Trophoblast cell (in vitro differentiated cells and primary cell): ENCODE measurements around the gene SSBP2.

ENCODE experiments used
- DNase-seq, 2 donors: peaks; one replicate each; pipeline ENCODE4 v3.0.0-alpha.2; 2016
- H2AFZ ChIP-seq: 2 replicates; pipeline ENCODE4 v1.6.1; 2013; ENCODE audit warnings: low read length, moderate library complexity, mild to moderate bottlenecking; ENCODE audit not compliant: insufficient read depth, poor library complexity
- H2AK5ac ChIP-seq: 2 replicates; pipeline ENCODE4 v1.6.1; 2013; ENCODE audit warnings: mild to moderate bottlenecking, low read length
- H2BK120ac ChIP-seq: 2 replicates; pipeline ENCODE4 v1.6.1; 2013; ENCODE audit warnings: low read length, mild to moderate bottlenecking, moderate library complexity; ENCODE audit not compliant: insufficient read depth, poor library complexity
- H2BK12ac ChIP-seq: 2 replicates; pipeline ENCODE4 v1.6.1; 2013; ENCODE audit warnings: mild to moderate bottlenecking, low read length, moderate library complexity
- H2BK5ac ChIP-seq: 2 replicates; pipeline ENCODE4 v1.6.1; 2013; ENCODE audit warnings: low read length, low read depth, moderate library complexity, mild to moderate bottlenecking; ENCODE audit not compliant: poor library complexity
- H3K14ac ChIP-seq: 2 replicates; pipeline ENCODE4 v1.6.1; 2013; ENCODE audit warnings: mild to moderate bottlenecking, low read length
- H3K18ac ChIP-seq: 2 replicates; pipeline ENCODE4 v1.6.1; 2013; ENCODE audit warnings: mild to moderate bottlenecking, low read length
- H3K23ac ChIP-seq: 2 replicates; pipeline ENCODE4 v1.6.1; 2013; ENCODE audit warnings: low read length
- H3K27ac ChIP-seq: 2 replicates; pipeline ENCODE4 v1.5.1; 2013; ENCODE audit warnings: low read depth, mild to moderate bottlenecking, inconsistent platforms, low read length, moderate library complexity
- H3K27me3 ChIP-seq: 2 replicates; pipeline ENCODE4 v1.6.1; 2013; ENCODE audit warnings: inconsistent platforms, mild to moderate bottlenecking, low read length, moderate library complexity; ENCODE audit not compliant: insufficient read depth
- H3K36me3 ChIP-seq, 2 experiments: 1 replicate in 1 of 2; 2 replicates in 1 of 2; pipeline ENCODE4 v1.6.1; 2013; ENCODE audit warnings: low read length in 2 of 2, mild to moderate bottlenecking in 2 of 2, moderate library complexity in 1 of 2; ENCODE audit not compliant: insufficient read depth in 2 of 2, control insufficient read depth in 1 of 2
- H3K4ac ChIP-seq: 2 replicates; pipeline ENCODE4 v1.6.1; 2013; ENCODE audit warnings: low read depth, mild to moderate bottlenecking, low read length, moderate library complexity
- H3K4me1 ChIP-seq, 2 experiments: 1 replicate in 1 of 2; 2 replicates in 1 of 2; pipeline ENCODE4 v1.6.1; 2013; ENCODE audit warnings: low read length in 2 of 2, mild to moderate bottlenecking in 2 of 2, moderate library complexity in 1 of 2; ENCODE audit not compliant: insufficient read depth in 2 of 2, control insufficient read depth in 1 of 2
- H3K4me2 ChIP-seq: 2 replicates; pipeline ENCODE4 v1.6.1; 2013; ENCODE audit warnings: inconsistent platforms, mild to moderate bottlenecking, low read length, moderate library complexity
- H3K4me3 ChIP-seq: 2 replicates; pipeline ENCODE4 v1.5.1; 2013; ENCODE audit warnings: mild to moderate bottlenecking, low read depth, low read length, inconsistent platforms
- H3K79me1 ChIP-seq: one replicate; pipeline ENCODE4 v1.6.1; 2013; ENCODE audit warnings: low read length
- H3K79me2 ChIP-seq: 2 replicates; pipeline ENCODE4 v1.6.1; 2013; ENCODE audit warnings: low read length, mild to moderate bottlenecking; ENCODE audit not compliant: control insufficient read depth, insufficient read depth, poor library complexity
- H3K9ac ChIP-seq: 2 replicates; pipeline ENCODE4 v1.6.1; 2013; ENCODE audit warnings: mild to moderate bottlenecking, low read length
- H3K9me3 ChIP-seq: 2 replicates; pipeline ENCODE4 v1.6.1; 2013; ENCODE audit warnings: low read depth, mild to moderate bottlenecking, control low read depth, inconsistent platforms, low read length; ENCODE audit not compliant: insufficient read depth
- H4K12ac ChIP-seq: 2 replicates; pipeline ENCODE4 v1.6.1; 2013; ENCODE audit warnings: low read depth, mild to moderate bottlenecking, low read length, moderate library complexity
- H4K8ac ChIP-seq: 2 replicates; pipeline ENCODE4 v1.6.1; 2013; ENCODE audit warnings: low read depth, mild to moderate bottlenecking, low read length, moderate library complexity
- H4K91ac ChIP-seq: one replicate; pipeline ENCODE4 v1.6.1; 2013; ENCODE audit warnings: low read depth, mild to moderate bottlenecking, low read length, moderate library complexity
- WGBS: extraction: QIAGEN DNeasy Blood & Tissue Kit; methylation state at CpG from one replicate; pipeline ENCODE4 v1.1.7; 2013; ENCODE audit warnings: missing lambda C conversion rate; ENCODE audit not compliant: insufficient read length, insufficient coverage; ENCODE audit errors: extremely low coverage; 5-methylcytosine and 5-hydroxymethylcytosine counted together

The SSBP2 gene

GRCh38 chr5:81606150-81606549 lies 144.7 kb downstream of the SSBP2 start:
- Histone ChIP-seq H3K27me3 (no peaks in the 10 kb centered on the region), H3K9ac (no peak overlapping the region), H3K79me2 (no peaks in the 10 kb centered on the region), H4K8ac (no peak overlapping the region), H2BK12ac (no peak overlapping the region), H2BK5ac (no peak overlapping the region), H4K91ac (no peak overlapping the region), H4K12ac (no peak overlapping the region), H3K27ac (no peak overlapping the region), H3K14ac (no peak overlapping the region), H3K23ac (no peak overlapping the region), H2BK120ac (no peak overlapping the region), H3K18ac (no peak overlapping the region), H2AFZ (no peak overlapping the region), H3K4me1 (peaks cover 0 to 2% of the 10 kb centered on the region in 2 experiments), H3K4me2 (no peak overlapping the region), H3K9me3 (peaks cover 2% of the 10 kb centered on the region), H3K36me3 (no peaks in the 10 kb centered on the region), H3K4me3 (no peak overlapping the region), H3K79me1 (no peaks in the 10 kb centered on the region), H3K4ac (no peak overlapping the region), H2AK5ac (no peak overlapping the region)
- DNase-seq, result no peak
- WGBS, result no CpG with 5 or more reads among the region's 2 CpGs

GRCh38 chr5:81605299-81605698 lies 145.6 kb downstream of the SSBP2 start:
- no peak overlapping the region for H3K4ac ChIP-seq
- no peak overlapping the region for H3K14ac ChIP-seq
- no CpG with 5 or more reads among the region's 2 CpGs for WGBS
- H3K79me1 ChIP-seq, result no peaks in the 10 kb centered on the region
- H4K12ac ChIP-seq, result no peak overlapping the region
- H3K27ac ChIP-seq, result no peak overlapping the region
- H2AK5ac ChIP-seq, result no peak overlapping the region
- no peak overlapping the region for H3K23ac ChIP-seq
- peaks cover 2% of the 10 kb centered on the region for H3K9me3 ChIP-seq
- H4K91ac ChIP-seq, result no peak overlapping the region
- no peak overlapping the region for H3K9ac ChIP-seq
- no peak overlapping the region for H4K8ac ChIP-seq
- no peak overlapping the region for H2BK120ac ChIP-seq
- no peak overlapping the region for H2AFZ ChIP-seq
- H3K4me2 ChIP-seq, result no peak overlapping the region
- H3K36me3 ChIP-seq, result no peaks in the 10 kb centered on the region
- no peak overlapping the region for H2BK5ac ChIP-seq
- no peak for DNase-seq
- H3K18ac ChIP-seq, result no peak overlapping the region
- no peak overlapping the region for H3K4me3 ChIP-seq
- H3K27me3 ChIP-seq, result no peaks in the 10 kb centered on the region
- H2BK12ac ChIP-seq, result no peak overlapping the region
- H3K79me2 ChIP-seq, result no peaks in the 10 kb centered on the region
- H3K4me1 ChIP-seq, result peaks cover 0 to 2% of the 10 kb centered on the region in 2 experiments

- H4K12ac ChIP-seq, result no peak overlapping the region
- H3K4me1 ChIP-seq, result no peaks in the 10 kb centered on the region
- no peaks in the 10 kb centered on the region for H3K9me3 ChIP-seq
- H3K79me2 ChIP-seq, result no peaks in the 10 kb centered on the region
- no peaks in the 10 kb centered on the region for H3K79me1 ChIP-seq
- H3K36me3 ChIP-seq, result no peaks in the 10 kb centered on the region
- H2BK5ac ChIP-seq, result no peak overlapping the region
- no peak overlapping the region for H3K9ac ChIP-seq
- no peak overlapping the region for H3K4me2 ChIP-seq
- H2AK5ac ChIP-seq, result no peak overlapping the region
- no peak overlapping the region for H3K4ac ChIP-seq
- H2BK12ac ChIP-seq, result no peak overlapping the region
- H4K8ac ChIP-seq, result no peak overlapping the region
- no peak overlapping the region for H3K23ac ChIP-seq
- no peak overlapping the region for H4K91ac ChIP-seq
- H3K14ac ChIP-seq, result no peak overlapping the region
- no peak overlapping the region for H3K18ac ChIP-seq
- H3K27ac ChIP-seq, result no peak overlapping the region
- DNase-seq, result no peak
- no peak overlapping the region for H2BK120ac ChIP-seq
- no peak overlapping the region for H2AFZ ChIP-seq
- H3K4me3 ChIP-seq, result no peak overlapping the region
- no peaks in the 10 kb centered on the region for H3K27me3 ChIP-seq
Observed at GRCh38 chr5:81604193-81604592, 146.7 kb downstream of the SSBP2 start.

GRCh38 chr5:81601919-81602318 lies 149.0 kb downstream of the SSBP2 start:
- no CpG with 5 or more reads among the region's 1 CpG for WGBS
- Histone ChIP-seq H3K14ac (no peak overlapping the region), H3K23ac (no peak overlapping the region), H2AFZ (no peak overlapping the region), H3K79me2 (no peaks in the 10 kb centered on the region), H3K36me3 (no peaks in the 10 kb centered on the region), H3K4me3 (no peak overlapping the region), H2BK120ac (no peak overlapping the region), H2AK5ac (no peak overlapping the region), H4K8ac (no peak overlapping the region), H3K4me1 (no peaks in the 10 kb centered on the region), H3K79me1 (no peaks in the 10 kb centered on the region), H4K91ac (no peak overlapping the region), H3K27me3 (no peaks in the 10 kb centered on the region), H2BK12ac (no peak overlapping the region), H4K12ac (no peak overlapping the region), H3K27ac (no peak overlapping the region), H3K18ac (no peak overlapping the region), H3K9me3 (no peaks in the 10 kb centered on the region), H2BK5ac (no peak overlapping the region), H3K4ac (no peak overlapping the region), H3K9ac (no peak overlapping the region), H3K4me2 (no peak overlapping the region)
- no peak for DNase-seq
